ENCODE data around the gene DYSF. TPM values are rescaled to one million over a fixed set of nuclear protein-coding genes. Genes with fewer than 3 reads are reported as not detected.

DYSF gene
- polyA plus RNA-seq, 1 donor (not counting 4 experiments of a cell fraction or from before 2014, with no cell fraction given), result 8.2 TPM

GRCh38 chr2:71589763-71590162 lies 136.4 kb downstream of the DYSF start:
- dilution Hi-C loops (cut with MboI; ENCODE audit: extremely low pct_ligation_motif_present, low sequenced_read_pairs), result no loop called here
- no peaks in the 10 kb centered on the region for H3K79me2 ChIP-seq (ENCODE audit: control insufficient read depth, insufficient read depth, low read length)
- FAIRE-seq, result no peak

GRCh38 chr2:71591044-71591443 lies 137.7 kb downstream of the DYSF start:
- H3K79me2 ChIP-seq (ENCODE audit: control insufficient read depth, insufficient read depth, low read length), result no peaks in the 10 kb centered on the region
- H2AFZ ChIP-seq (ENCODE audit: control insufficient read depth, low read length), result no peak overlapping the region
- no peak for FAIRE-seq
- H3K27me3 ChIP-seq (ENCODE audit: control insufficient read depth, extremely low read depth, insufficient read depth, low read length), result no peaks in the 10 kb centered on the region
- dilution Hi-C loops (cut with MboI; ENCODE audit: extremely low pct_ligation_motif_present, low sequenced_read_pairs), result no loop called here
- H3K9me1 ChIP-seq (ENCODE audit: control insufficient read depth, extremely low read depth, insufficient read depth, low read length), result no peaks in the 10 kb centered on the region
- H3K4me2 ChIP-seq (ENCODE audit: control insufficient read depth, extremely low read depth, insufficient read depth, low read depth, low read length), result no peak overlapping the region
- H3K36me3 ChIP-seq (ENCODE audit: control insufficient read depth in 2 of 2, extremely low read depth in 1 of 2, insufficient read depth in 2 of 2, low read length in 2 of 2), result peaks cover 0 to 1% of the 10 kb centered on the region in 2 experiments
- DNase-seq (ENCODE audit: low read depth, low spot score), result no peak
- no peaks in the 10 kb centered on the region for H4K20me1 ChIP-seq (ENCODE audit: control insufficient read depth, extremely low read depth, insufficient read depth, low read length)
- H3K27ac ChIP-seq (ENCODE audit: control insufficient read depth, insufficient read depth, low read length), result no peak overlapping the region
- no peak for TF ChIP-seq EZH2 (IDR thresholded peaks at IDR 0.05; ENCODE audit: low read length)
- TF ChIP-seq CTCF (optimal IDR thresholded peaks at IDR 0.05 in 1 of 3, IDR thresholded peaks at IDR 0.05 in 1 of 3, conservative IDR thresholded peaks at IDR 0.05 in 1 of 3; ENCODE audit: extremely low read depth in 1 of 3, insufficient read depth in 2 of 3, low read length in 3 of 3), result no peak
- H3K9ac ChIP-seq (ENCODE audit: control insufficient read depth, extremely low read depth, insufficient read depth, low read length), result no peak overlapping the region
- no peaks in the 10 kb centered on the region for H3K4me1 ChIP-seq (ENCODE audit: control insufficient read depth, extremely low read depth, insufficient read depth, low read length)
- H3K9me3 ChIP-seq (ENCODE audit: control insufficient read depth, low read depth, low read length), result no peaks in the 10 kb centered on the region
- H3K4me3 ChIP-seq (ENCODE audit: control insufficient read depth in 2 of 3, extremely low read depth in 1 of 3, insufficient read depth in 2 of 3, low read depth in 1 of 3, low read length in 3 of 3), result no peak overlapping the region

More at GRCh38 chr2:71589763-71590162, 136.4 kb downstream of the DYSF start:
- no peaks in the 10 kb centered on the region for H4K20me1 ChIP-seq (ENCODE audit: control insufficient read depth, extremely low read depth, insufficient read depth, low read length)
- H3K4me1 ChIP-seq (ENCODE audit: control insufficient read depth, extremely low read depth, insufficient read depth, low read length), result no peaks in the 10 kb centered on the region
- no peaks in the 10 kb centered on the region for H3K9me1 ChIP-seq (ENCODE audit: control insufficient read depth, extremely low read depth, insufficient read depth, low read length)
- no peak for TF ChIP-seq EZH2 (IDR thresholded peaks at IDR 0.05; ENCODE audit: low read length)
- no peak for TF ChIP-seq CTCF (optimal IDR thresholded peaks at IDR 0.05 in 1 of 3, IDR thresholded peaks at IDR 0.05 in 1 of 3, conservative IDR thresholded peaks at IDR 0.05 in 1 of 3; ENCODE audit: extremely low read depth in 1 of 3, insufficient read depth in 2 of 3, low read length in 3 of 3)
- H3K27me3 ChIP-seq (ENCODE audit: control insufficient read depth, extremely low read depth, insufficient read depth, low read length), result no peaks in the 10 kb centered on the region
- no peak overlapping the region for H3K4me3 ChIP-seq (ENCODE audit: control insufficient read depth in 2 of 3, extremely low read depth in 1 of 3, insufficient read depth in 2 of 3, low read depth in 1 of 3, low read length in 3 of 3)
- H3K9me3 ChIP-seq (ENCODE audit: control insufficient read depth, low read depth, low read length), result no peaks in the 10 kb centered on the region
- no peak overlapping the region for H3K27ac ChIP-seq (ENCODE audit: control insufficient read depth, insufficient read depth, low read length)
- no peak overlapping the region for H3K4me2 ChIP-seq (ENCODE audit: control insufficient read depth, extremely low read depth, insufficient read depth, low read depth, low read length)
- H3K36me3 ChIP-seq (ENCODE audit: control insufficient read depth in 2 of 2, extremely low read depth in 1 of 2, insufficient read depth in 2 of 2, low read length in 2 of 2), result peaks cover 0 to 1% of the 10 kb centered on the region in 2 experiments
- H2AFZ ChIP-seq (ENCODE audit: control insufficient read depth, low read length), result no peak overlapping the region
- no peak for DNase-seq (ENCODE audit: low read depth, low spot score)
- H3K9ac ChIP-seq (ENCODE audit: control insufficient read depth, extremely low read depth, insufficient read depth, low read length), result no peak overlapping the region

Data from keratinocyte (primary cell).